DND-41 (cell line): Measurements from ENCODE around the gene NRSN2.
"Not testable (repeated sequence)": the region's sequence is repeated elsewhere in the genome, so short reads cannot be mapped to it uniquely, and the experiment has no call there.

Experiments
- ATAC-seq: fragments of 200-7000 bp; cut with Tn5 transposase; 3 replicates; pipeline ENCODE4 v1.9.1; 2021; ENCODE audit warnings: low read depth; ENCODE audit not compliant: insufficient read depth
- DNase-seq: peaks from one replicate; pipeline ENCODE4 v3.0.0-alpha.2; 2020
- H2AFZ ChIP-seq: 2 replicates; pipeline ENCODE4 v1.6.0; 2012; ENCODE audit warnings: low read depth, low read length
- H3K27ac ChIP-seq: 2 replicates; pipeline ENCODE4 v1.5.1; 2012; ENCODE audit warnings: low read length, inconsistent platforms
- H3K27me3 ChIP-seq: fragments of 200-600 bp; sonication (generic); 2 replicates; pipeline ENCODE4 v1.6.0; 2012; ENCODE audit warnings: low read length, mild to moderate bottlenecking, inconsistent platforms; ENCODE audit not compliant: insufficient read depth, poor library complexity
- H3K36me3 ChIP-seq: 2 replicates; pipeline ENCODE4 v1.5.1; 2012; ENCODE audit warnings: low read length, inconsistent platforms; ENCODE audit not compliant: insufficient read depth
- H3K4me1 ChIP-seq: 2 replicates; pipeline ENCODE4 v1.5.1; 2012; ENCODE audit warnings: mild to moderate bottlenecking, low read length; ENCODE audit not compliant: insufficient read depth
- H3K4me2 ChIP-seq: 2 replicates; pipeline ENCODE4 v1.6.0; 2012; ENCODE audit warnings: mild to moderate bottlenecking, moderate library complexity, low read length, inconsistent platforms; ENCODE audit not compliant: insufficient read depth
- H3K4me3 ChIP-seq, 2 experiments: fragments of 200-600 bp in 1 of 2; shearing (Covaris generic) in 1 of 2; 2 replicates each; pipeline ENCODE4 v1.5.1; 2012 to 2016; ENCODE audit warnings: inconsistent platforms in 2 of 2, low read length in 2 of 2, mild to moderate bottlenecking in 2 of 2, low read depth in 1 of 2, moderate library complexity in 1 of 2
- H3K79me2 ChIP-seq: 2 replicates; pipeline ENCODE4 v1.6.0; 2012; ENCODE audit warnings: low read length, inconsistent platforms; ENCODE audit not compliant: insufficient read depth
- H3K9ac ChIP-seq: 2 replicates; pipeline ENCODE4 v1.6.0; 2012; ENCODE audit warnings: low read depth, mild to moderate bottlenecking, inconsistent platforms, low read length, moderate library complexity
- H3K9me3 ChIP-seq: 2 replicates; pipeline ENCODE4 v1.5.1; 2012; ENCODE audit warnings: low read length, moderate library complexity, mild to moderate bottlenecking, inconsistent platforms; ENCODE audit not compliant: insufficient read depth, severe bottlenecking
- H4K20me1 ChIP-seq: 2 replicates; pipeline ENCODE4 v1.6.0; 2012; ENCODE audit warnings: low read length; ENCODE audit not compliant: insufficient read depth
- CTCF ChIP-seq: IDR thresholded peaks from 2 replicates; pipeline ENCODE4 v1.5.1; 2012; ENCODE audit warnings: borderline replicate concordance, low read length, moderate library complexity, mild to moderate bottlenecking; ENCODE audit not compliant: poor library complexity, severe bottlenecking; ENCODE audit errors: extremely low read depth
- EZH2 ChIP-seq: IDR thresholded peaks from 3 replicates; pipeline ENCODE4 v1.6.1; 2012; ENCODE audit warnings: borderline replicate concordance, low read depth, mild to moderate bottlenecking, moderate library complexity, low read length, inconsistent platforms; ENCODE audit not compliant: severe bottlenecking

Gene NRSN2

GRCh38 chr20:334578-334977 is 12.3 kb upstream of the NRSN2 start:
- Histone ChIP-seq H3K4me2 (no peak overlapping the region), H3K27ac (no peak overlapping the region), H3K9ac (no peak overlapping the region), H4K20me1 (peaks cover 12% of the 10 kb centered on the region), H3K4me3 (no peak overlapping the region), H3K4me1 (peaks cover 9% of the 10 kb centered on the region; the same call in 1 of the 2 replicates), H3K79me2 (no peaks in the 10 kb centered on the region), H3K36me3 (peaks cover 3% of the 10 kb centered on the region; the same call in 1 of the 2 replicates), H2AFZ (no peak overlapping the region), H3K27me3 (no peaks in the 10 kb centered on the region), H3K9me3 (no peaks in the 10 kb centered on the region)
- DNase-seq (no peak), ATAC-seq (no peak)
- TF ChIP-seq CTCF (no peak), EZH2 (no peak)

GRCh38 chr20:336040-336439 is 10.9 kb upstream of the NRSN2 start:
- not testable (repeated sequence) for H3K27me3 ChIP-seq, H3K27ac ChIP-seq, H4K20me1 ChIP-seq, H3K9me3 ChIP-seq, H3K9ac ChIP-seq, ATAC-seq, DNase-seq, H3K36me3 ChIP-seq, H2AFZ ChIP-seq, H3K4me3 ChIP-seq, H3K4me1 ChIP-seq, H3K79me2 ChIP-seq, H3K4me2 ChIP-seq

- H3K4me2 ChIP-seq = no peak overlapping the region
- no peaks in the 10 kb centered on the region for H3K79me2 ChIP-seq
- H3K4me1 ChIP-seq = peaks cover 1% of the 10 kb centered on the region
- H3K27ac ChIP-seq = no peak overlapping the region
- H2AFZ ChIP-seq = no peak overlapping the region
- H3K27me3 ChIP-seq = no peaks in the 10 kb centered on the region
- no peak for DNase-seq
- H3K9me3 ChIP-seq = no peaks in the 10 kb centered on the region
- no peak overlapping the region for H3K9ac ChIP-seq
- no peaks in the 10 kb centered on the region for H4K20me1 ChIP-seq
- H3K36me3 ChIP-seq = no peaks in the 10 kb centered on the region
- no peak overlapping the region for H3K4me3 ChIP-seq
- TF ChIP-seq CTCF = no peak
- no peak for TF ChIP-seq EZH2
- ATAC-seq = no peak
Observed at GRCh38 chr20:341682-342081, 5.2 kb upstream of the NRSN2 start.

- Histone ChIP-seq H3K9me3 (no peaks in the 10 kb centered on the region), H2AFZ (no peak overlapping the region), H3K9ac (no peak overlapping the region), H3K27me3 (peaks cover 4% of the 10 kb centered on the region), H3K4me3 (no peak overlapping the region), H3K4me1 (peaks cover 16% of the 10 kb centered on the region), H3K4me2 (no peak overlapping the region), H3K27ac (no peak overlapping the region), H4K20me1 (no peaks in the 10 kb centered on the region), H3K79me2 (no peaks in the 10 kb centered on the region), H3K36me3 (no peaks in the 10 kb centered on the region)
- TF ChIP-seq CTCF (no peak), EZH2 (no peak)
- no peak for DNase-seq
- ATAC-seq = no peak
Observed at GRCh38 chr20:343107-343506, 3.8 kb upstream of the NRSN2 start.
